OCI-LY3 (cell line): Measurements from ENCODE around the gene LCN1.

ENCODE experiments used
- H2AFZ ChIP-seq: fragments of 200-600, 300-600 bp; shearing (Covaris generic); 2 replicates; pipeline ENCODE4 v1.6.0; 2014; ENCODE audit warnings: antibody characterized with exemption, low read depth, low read length
- H3K27ac ChIP-seq: fragments of 200-600, 300-600 bp; sonication (generic); 2 replicates; pipeline ENCODE4 v1.5.1; 2014; ENCODE audit warnings: mild to moderate bottlenecking, low read length, moderate library complexity, mixed read lengths
- H3K27me3 ChIP-seq: fragments of 200-600, 300-600 bp; sonication (generic); 2 replicates; pipeline ENCODE4 v1.6.1; 2014; ENCODE audit warnings: low read depth, low read length, mixed read lengths
- H3K36me3 ChIP-seq: fragments of 200-600, 300-600 bp; sonication (generic); replicated peaks from 2 replicates; pipeline ENCODE3; 2014; ENCODE audit warnings: low read depth, low read length, mixed read lengths
- H3K4me1 ChIP-seq: fragments of 300-600, 200-600 bp; sonication (generic); 2 replicates; pipeline ENCODE4 v1.6.1; 2014; ENCODE audit warnings: low read length, mixed read lengths
- H3K4me2 ChIP-seq: fragments of 200-600, 300-600 bp; sonication (generic); 2 replicates; pipeline ENCODE4 v1.6.1; 2014; ENCODE audit warnings: low read length, mixed read lengths
- H3K4me3 ChIP-seq: fragments of 300-600, 200-600 bp; sonication (generic); 2 replicates; pipeline ENCODE4 v1.5.1; 2014; ENCODE audit warnings: antibody characterized with exemption, mild to moderate bottlenecking, low read length, moderate library complexity
- H3K79me2 ChIP-seq: fragments of 300-600, 200-600 bp; shearing (Covaris generic); 2 replicates; pipeline ENCODE4 v1.6.1; 2014; ENCODE audit warnings: mild to moderate bottlenecking, low read length, mixed read lengths
- H3K9ac ChIP-seq: fragments of 300-600, 200-600 bp; shearing (Covaris generic); 2 replicates; pipeline ENCODE4 v1.6.0; 2014; ENCODE audit warnings: mild to moderate bottlenecking, low read length, moderate library complexity
- H3K9me3 ChIP-seq: fragments of 200-600, 300-600 bp; shearing (Covaris generic); 2 replicates; pipeline ENCODE4 v1.6.1; 2014; ENCODE audit warnings: low read length, mixed read lengths; ENCODE audit not compliant: insufficient read depth
- H4K20me1 ChIP-seq: fragments of 200-600, 300-600 bp; sonication (generic); 2 replicates; pipeline ENCODE4 v1.6.1; 2016; ENCODE audit warnings: low read length, mixed read lengths; ENCODE audit not compliant: insufficient read depth
- CTCF ChIP-seq: fragments of 200-600, 300-600 bp; sonication (generic); IDR thresholded peaks from 2 replicates; pipeline ENCODE4 v1.5.1; 2014; ENCODE audit warnings: antibody characterized with exemption, low read length, low read depth
- EZH2phosphoT487 ChIP-seq: fragments of 200-600 bp; shearing (Covaris generic); IDR thresholded peaks from 2 replicates; pipeline ENCODE4 v1.6.1; 2018; ENCODE audit warnings: antibody characterized with exemption, mixed run types, low read depth

Gene LCN1

GRCh38 chr9:135487281-135488012 is 33.8 kb upstream of the LCN1 start:
- no peaks in the 10 kb centered on the region for H3K4me1 ChIP-seq
- no peak overlapping the region for H3K9ac ChIP-seq
- H3K27ac ChIP-seq, result no peak overlapping the region
- H3K36me3 ChIP-seq, result no peaks in the 10 kb centered on the region
- no peaks in the 10 kb centered on the region for H3K79me2 ChIP-seq
- H3K4me2 ChIP-seq, result no peak overlapping the region
- no peaks in the 10 kb centered on the region for H4K20me1 ChIP-seq
- no peaks in the 10 kb centered on the region for H3K9me3 ChIP-seq
- no peaks in the 10 kb centered on the region for H3K27me3 ChIP-seq
- no peak overlapping the region for H2AFZ ChIP-seq
- H3K4me3 ChIP-seq, result no peak overlapping the region
- TF ChIP-seq CTCF, result no peak
- TF ChIP-seq EZH2phosphoT487, result no peak

GRCh38 chr9:135488013-135488330 is 33.3 kb upstream of the LCN1 start:
- H3K9me3 ChIP-seq, result no peaks in the 10 kb centered on the region
- H3K27ac ChIP-seq, result no peak overlapping the region
- no peaks in the 10 kb centered on the region for H3K36me3 ChIP-seq
- no peak for TF ChIP-seq CTCF
- H3K27me3 ChIP-seq, result no peaks in the 10 kb centered on the region
- no peaks in the 10 kb centered on the region for H3K79me2 ChIP-seq
- no peaks in the 10 kb centered on the region for H4K20me1 ChIP-seq
- H3K4me1 ChIP-seq, result no peaks in the 10 kb centered on the region
- no peak overlapping the region for H2AFZ ChIP-seq
- no peak overlapping the region for H3K9ac ChIP-seq
- H3K4me2 ChIP-seq, result no peak overlapping the region
- no peak overlapping the region for H3K4me3 ChIP-seq

- TF ChIP-seq CTCF (no peak), EZH2phosphoT487 (no peak)
- no peaks in the 10 kb centered on the region for H3K4me1 ChIP-seq
- no peaks in the 10 kb centered on the region for H3K9me3 ChIP-seq
- H3K36me3 ChIP-seq, result no peaks in the 10 kb centered on the region
- H3K4me2 ChIP-seq, result no peak overlapping the region
- no peak overlapping the region for H2AFZ ChIP-seq
- no peak overlapping the region for H3K27ac ChIP-seq
- no peak overlapping the region for H3K9ac ChIP-seq
- no peaks in the 10 kb centered on the region for H3K79me2 ChIP-seq
- no peaks in the 10 kb centered on the region for H3K27me3 ChIP-seq
- no peak overlapping the region for H3K4me3 ChIP-seq
- H4K20me1 ChIP-seq, result no peaks in the 10 kb centered on the region
Measured at GRCh38 chr9:135488527-135488926, 32.7 kb upstream of the LCN1 start.

GRCh38 chr9:135489188-135489906 is 31.9 kb upstream of the LCN1 start:
- Histone ChIP-seq H3K9ac (no peak overlapping the region), H3K36me3 (no peaks in the 10 kb centered on the region), H3K27me3 (no peaks in the 10 kb centered on the region), H3K79me2 (no peaks in the 10 kb centered on the region), H3K4me1 (no peaks in the 10 kb centered on the region), H3K27ac (no peak overlapping the region), H3K9me3 (no peaks in the 10 kb centered on the region), H3K4me2 (no peak overlapping the region), H3K4me3 (no peak overlapping the region), H2AFZ (no peak overlapping the region), H4K20me1 (no peaks in the 10 kb centered on the region)
- no peak for TF ChIP-seq EZH2phosphoT487
- TF ChIP-seq CTCF, result no peak
